LNCAP (cell line): ENCODE measurements around the gene CFP.

Experiments
- TF ChIP-seq, protein P1 (sequence below): fragments of 450-650 bp; IDR thresholded peaks from 2 replicates; pipeline ENCODE4 v1.5.1; 2017; ENCODE audit warnings: mild to moderate bottlenecking

The CFP gene

DNA sequence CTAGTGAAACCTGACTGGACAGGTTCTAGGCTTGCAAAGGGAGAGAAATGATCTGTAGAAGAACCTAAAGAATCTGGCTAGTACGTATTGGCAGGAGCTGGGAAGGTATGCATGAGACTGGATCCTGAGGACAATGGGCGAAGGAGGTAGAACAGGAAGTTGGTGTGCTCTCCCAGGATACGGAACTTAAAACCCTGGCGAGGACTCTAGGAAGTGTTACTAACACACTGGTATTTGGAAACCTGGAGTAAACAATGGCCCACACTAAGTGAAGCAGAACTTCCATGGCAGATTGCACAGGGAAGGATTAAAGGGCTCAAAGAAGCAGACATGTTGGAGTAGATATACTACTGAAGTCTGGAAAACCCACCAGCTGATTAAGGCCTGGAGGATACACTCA lies 19.2 kb downstream of the CFP start:
- TF ChIP-seq, protein P1, sequence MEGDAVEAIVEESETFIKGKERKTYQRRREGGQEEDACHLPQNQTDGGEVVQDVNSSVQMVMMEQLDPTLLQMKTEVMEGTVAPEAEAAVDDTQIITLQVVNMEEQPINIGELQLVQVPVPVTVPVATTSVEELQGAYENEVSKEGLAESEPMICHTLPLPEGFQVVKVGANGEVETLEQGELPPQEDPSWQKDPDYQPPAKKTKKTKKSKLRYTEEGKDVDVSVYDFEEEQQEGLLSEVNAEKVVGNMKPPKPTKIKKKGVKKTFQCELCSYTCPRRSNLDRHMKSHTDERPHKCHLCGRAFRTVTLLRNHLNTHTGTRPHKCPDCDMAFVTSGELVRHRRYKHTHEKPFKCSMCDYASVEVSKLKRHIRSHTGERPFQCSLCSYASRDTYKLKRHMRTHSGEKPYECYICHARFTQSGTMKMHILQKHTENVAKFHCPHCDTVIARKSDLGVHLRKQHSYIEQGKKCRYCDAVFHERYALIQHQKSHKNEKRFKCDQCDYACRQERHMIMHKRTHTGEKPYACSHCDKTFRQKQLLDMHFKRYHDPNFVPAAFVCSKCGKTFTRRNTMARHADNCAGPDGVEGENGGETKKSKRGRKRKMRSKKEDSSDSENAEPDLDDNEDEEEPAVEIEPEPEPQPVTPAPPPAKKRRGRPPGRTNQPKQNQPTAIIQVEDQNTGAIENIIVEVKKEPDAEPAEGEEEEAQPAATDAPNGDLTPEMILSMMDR: no peak

DNA sequence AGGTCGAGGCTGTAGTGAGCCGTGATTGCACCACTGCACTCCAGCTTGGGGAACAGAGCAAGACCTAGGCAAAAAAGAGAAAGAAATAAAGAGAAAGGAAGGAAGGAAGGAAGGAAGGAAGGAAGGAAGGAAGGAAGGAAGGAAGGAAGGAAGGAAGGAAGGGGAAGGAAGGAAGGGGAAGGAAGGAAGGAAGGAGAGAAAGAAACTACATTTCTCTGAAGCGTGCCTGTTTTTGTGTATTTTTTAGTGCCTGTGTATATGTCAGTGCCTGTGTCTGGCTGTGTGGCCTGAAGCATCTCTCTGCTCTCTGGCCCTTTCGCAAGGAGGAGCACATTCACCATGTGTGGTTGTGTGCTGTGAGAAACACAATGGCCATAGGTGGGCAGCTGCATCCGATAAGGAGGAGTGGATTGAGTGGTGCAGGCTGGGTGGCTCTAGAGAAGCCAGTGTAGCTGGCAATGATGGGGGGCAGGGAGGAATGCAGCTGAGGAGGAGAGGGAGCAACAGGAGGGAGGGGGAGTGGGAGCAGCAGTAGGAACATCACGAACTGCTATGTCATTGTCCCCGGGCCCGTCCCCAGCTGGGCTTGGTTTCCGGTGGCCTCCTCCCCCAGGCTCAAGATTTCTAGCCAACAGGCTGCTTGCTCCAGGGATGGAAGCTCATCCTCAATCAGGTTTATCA lies 21.5 kb downstream of the CFP start:
- TF ChIP-seq, protein P1: no peak

DNA sequence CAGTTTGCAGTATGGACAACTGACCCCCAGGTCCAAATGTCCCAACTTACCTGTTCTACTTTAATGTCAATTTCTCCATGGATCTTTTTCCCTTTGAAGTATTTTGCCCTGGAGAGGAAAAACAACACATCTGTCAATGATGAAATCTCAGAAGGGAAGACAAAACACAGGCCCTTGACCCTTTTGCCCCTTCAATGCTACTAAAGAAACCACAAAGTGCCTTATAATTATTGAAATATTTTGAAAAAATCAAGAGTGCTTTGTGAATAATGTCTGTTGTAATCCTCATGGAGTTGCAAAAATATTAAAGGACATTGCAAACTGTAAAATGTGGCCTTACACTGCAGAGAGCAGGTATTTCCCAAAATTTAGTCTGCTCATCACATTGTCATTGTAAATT lies 22.6 kb downstream of the CFP start:
- TF ChIP-seq, protein P1: no peak

DNA sequence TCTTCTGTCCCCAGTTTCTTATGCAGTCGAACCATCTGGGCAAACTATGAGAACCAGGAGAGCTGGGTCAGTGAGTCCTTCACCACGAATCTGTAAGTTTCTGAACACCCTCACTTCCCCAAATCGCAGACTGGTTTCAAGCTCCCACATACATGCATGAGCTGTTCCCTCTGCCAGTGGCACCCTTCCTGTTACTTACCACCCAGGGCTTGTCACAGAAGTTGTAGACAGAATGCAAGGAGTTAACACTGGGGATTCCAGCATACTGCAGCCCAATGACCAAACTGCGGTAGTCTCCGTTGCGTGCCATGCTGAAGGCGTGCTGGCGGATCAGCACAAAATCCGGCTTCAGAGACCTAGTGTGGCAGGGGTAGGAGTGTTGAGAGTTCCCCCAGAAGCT lies 24.7 kb downstream of the CFP start:
- TF ChIP-seq, protein P1: no peak

DNA sequence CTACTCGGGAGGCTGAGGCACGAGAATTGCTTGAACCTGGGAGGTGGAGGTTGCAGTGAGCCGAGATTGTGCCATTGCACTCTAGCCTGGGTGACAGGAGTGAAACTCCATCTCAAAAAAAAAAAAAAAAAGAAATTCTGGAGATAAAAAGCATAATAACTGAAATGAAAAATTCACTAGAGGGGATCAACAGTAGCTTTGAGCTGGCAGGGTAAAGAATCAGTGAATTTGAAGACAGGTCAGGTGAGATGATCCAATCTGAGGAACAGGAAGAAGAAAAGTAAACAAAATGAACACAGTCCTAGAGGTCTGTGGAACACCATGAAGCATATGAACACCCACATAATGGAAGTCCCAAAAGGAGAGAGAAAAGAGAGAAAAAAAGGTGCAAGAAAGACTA lies 32.5 kb downstream of the CFP start:
- TF ChIP-seq, protein P1: no peak

DNA sequence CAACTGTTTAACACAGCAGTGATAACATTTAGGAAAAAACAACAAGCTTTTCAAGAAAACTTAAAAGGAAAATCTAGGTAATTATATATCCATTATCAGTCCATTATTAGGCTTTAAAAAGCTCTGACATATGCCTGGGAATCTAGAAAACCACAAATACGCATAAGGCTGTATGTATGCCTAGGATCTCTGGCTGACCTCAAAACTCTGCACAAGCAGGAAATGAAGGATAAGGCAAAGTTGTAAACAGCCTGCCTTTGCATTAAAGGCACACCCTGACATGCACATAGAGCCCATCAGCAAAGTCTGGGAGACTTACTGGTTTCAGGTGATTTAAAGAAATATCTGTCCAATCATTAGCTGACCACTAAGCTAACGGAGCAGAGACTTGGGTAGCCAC lies 33.5 kb downstream of the CFP start:
- TF ChIP-seq, protein P1: no peak

DNA sequence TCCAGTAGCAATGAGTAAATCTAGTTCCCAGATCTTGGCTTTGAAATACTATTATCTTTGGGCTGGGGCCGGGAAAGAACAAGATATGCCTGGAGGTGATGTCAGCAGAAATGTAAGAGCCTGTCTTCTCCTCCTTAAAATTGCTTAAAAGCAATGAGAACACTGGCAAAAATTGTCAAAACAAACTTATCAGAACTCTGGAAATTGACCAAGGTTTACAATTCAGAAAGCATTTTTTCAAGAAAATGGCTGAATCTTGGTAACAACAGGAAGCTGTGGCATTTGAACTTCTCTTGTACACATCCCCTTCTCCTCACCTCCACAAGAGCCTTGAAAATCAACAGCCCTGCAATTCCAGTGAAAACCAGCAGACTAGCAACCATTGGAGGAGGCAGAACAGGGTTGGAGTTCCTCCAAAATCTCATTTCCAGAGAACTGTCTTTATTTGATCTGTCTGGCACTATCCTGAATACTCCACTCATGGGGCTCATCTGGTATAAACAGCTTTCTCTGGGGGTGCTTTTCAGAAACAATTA lies 33.9 kb downstream of the CFP start:
- TF ChIP-seq, protein P1: no peak

DNA sequence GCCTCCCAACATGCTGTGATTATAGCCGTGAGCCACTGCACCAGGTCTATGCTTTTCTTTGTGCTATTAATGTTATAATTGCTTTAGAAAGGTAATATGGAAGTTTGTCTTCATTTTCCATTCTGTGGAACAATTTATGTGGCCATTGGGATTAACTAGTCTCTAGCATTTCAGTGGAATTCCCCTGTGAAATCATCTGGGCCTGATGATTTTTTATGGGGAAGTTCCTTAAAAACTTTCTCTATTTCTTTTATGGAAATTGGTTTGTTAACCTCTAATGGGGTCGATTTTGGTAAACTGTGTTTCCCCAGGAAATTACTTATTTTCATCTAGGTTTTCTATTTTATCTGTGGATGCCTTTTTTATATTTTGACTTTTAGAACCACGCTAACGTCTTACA lies 36.2 kb downstream of the CFP start:
- TF ChIP-seq, protein P1: no peak
